ENCODE results near the gene ESAM. TPM values are rescaled to one million over a fixed set of nuclear protein-coding genes. Genes with fewer than 3 reads are reported as not detected.

The ESAM gene
- total RNA-seq, 2 donors from 2014 or later, result 0.31 to 0.68 TPM

GRCh38 chr11:124760205-124760652, 1.9 kb downstream of the ESAM start:
- no peak for DNase-seq
- TF ChIP-seq, protein P1, sequence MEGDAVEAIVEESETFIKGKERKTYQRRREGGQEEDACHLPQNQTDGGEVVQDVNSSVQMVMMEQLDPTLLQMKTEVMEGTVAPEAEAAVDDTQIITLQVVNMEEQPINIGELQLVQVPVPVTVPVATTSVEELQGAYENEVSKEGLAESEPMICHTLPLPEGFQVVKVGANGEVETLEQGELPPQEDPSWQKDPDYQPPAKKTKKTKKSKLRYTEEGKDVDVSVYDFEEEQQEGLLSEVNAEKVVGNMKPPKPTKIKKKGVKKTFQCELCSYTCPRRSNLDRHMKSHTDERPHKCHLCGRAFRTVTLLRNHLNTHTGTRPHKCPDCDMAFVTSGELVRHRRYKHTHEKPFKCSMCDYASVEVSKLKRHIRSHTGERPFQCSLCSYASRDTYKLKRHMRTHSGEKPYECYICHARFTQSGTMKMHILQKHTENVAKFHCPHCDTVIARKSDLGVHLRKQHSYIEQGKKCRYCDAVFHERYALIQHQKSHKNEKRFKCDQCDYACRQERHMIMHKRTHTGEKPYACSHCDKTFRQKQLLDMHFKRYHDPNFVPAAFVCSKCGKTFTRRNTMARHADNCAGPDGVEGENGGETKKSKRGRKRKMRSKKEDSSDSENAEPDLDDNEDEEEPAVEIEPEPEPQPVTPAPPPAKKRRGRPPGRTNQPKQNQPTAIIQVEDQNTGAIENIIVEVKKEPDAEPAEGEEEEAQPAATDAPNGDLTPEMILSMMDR (conservative IDR thresholded peaks at IDR 0.05), result no peak
- Histone ChIP-seq H3K27ac (ENCODE audit: low read depth, low read length) (no peak overlapping the region), H3K9me3 (ENCODE audit: control insufficient read depth, low read length) (no peaks in the 10 kb centered on the region), H3K4me1 (ENCODE audit: control insufficient read depth, insufficient read depth, low read length) (no peaks in the 10 kb centered on the region), H3K36me3 (ENCODE audit: control insufficient read depth, insufficient read depth, low read length) (peaks cover 12% of the 10 kb centered on the region), H3K9ac (ENCODE audit: extremely low read depth, low read length, poor library complexity, severe bottlenecking) (no peak overlapping the region), H3K27me3 (ENCODE audit: control insufficient read depth, insufficient read depth, low read length, poor library complexity, severe bottlenecking) (peaks cover 77% of the 10 kb centered on the region), H3K4me3 (ENCODE audit: low read length) (no peak overlapping the region)
- 12 to 28% methylated on average over 11 to 25 of the region's 25 CpGs for WGBS, 2 experiments (ENCODE audit: insufficient coverage in 1 of 2, insufficient read length in 1 of 2)
- H3K4me3 Mint-ChIP-seq, result peak overlapping the region; percentile 62
- peaks cover 15% of the 10 kb centered on the region for H3K4me1 Mint-ChIP-seq
- H3K9me3 Mint-ChIP-seq, result no peaks in the 10 kb centered on the region
- H3K36me3 Mint-ChIP-seq (ENCODE audit: low read depth), result peaks cover 2% of the 10 kb centered on the region
- H3K27me3 Mint-ChIP-seq (ENCODE audit: insufficient read depth), result peaks cover 69% of the 10 kb centered on the region
- no peak overlapping the region for H3K27ac Mint-ChIP-seq

DNA sequence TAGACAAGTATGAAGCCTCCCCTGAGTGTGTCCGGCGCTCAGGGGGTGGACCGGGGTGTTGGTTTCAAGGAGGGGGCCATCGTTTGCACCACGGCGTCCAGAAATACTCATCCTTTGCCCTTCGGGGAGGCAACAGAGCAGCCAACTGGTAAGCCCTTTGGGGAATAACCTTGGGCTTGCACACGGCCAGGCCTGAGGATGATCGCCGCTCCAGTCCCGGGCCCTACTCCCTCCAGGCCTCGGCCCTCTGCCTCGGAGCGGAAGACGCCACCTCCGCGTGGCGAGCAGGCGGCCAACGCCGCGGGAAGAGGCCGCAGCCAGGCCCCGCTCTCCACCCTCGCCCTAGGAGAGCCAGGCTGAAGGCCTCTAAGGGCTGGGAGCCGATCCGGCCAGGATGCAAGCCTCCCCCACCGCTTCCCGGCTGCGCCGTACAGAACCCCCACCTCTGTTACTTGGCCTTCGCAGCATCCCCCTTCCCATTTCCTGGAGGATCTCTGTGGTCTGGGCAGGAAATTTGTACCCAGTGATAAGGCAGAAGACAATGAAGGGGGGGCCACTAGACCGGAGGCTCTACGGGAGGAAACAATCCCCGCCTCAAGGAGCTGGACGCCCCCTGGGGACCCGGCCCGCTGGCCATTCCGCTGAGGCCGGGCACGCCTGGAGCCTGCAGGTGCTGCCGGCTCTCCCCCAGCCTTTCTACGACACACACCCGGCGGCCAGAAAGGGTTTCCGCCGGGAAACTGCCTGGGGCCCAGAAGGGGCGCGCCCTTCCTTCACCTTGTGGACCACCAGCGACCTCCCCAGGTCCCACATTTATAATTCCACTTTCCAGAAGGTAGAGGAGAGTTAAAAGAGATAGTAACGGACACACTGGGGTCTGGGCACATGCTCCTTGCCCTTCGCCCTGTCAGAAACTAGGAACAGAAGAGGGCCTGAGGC, 2.6 kb downstream of the ESAM start:
- no peak overlapping the region for H3K9ac ChIP-seq (ENCODE audit: extremely low read depth, low read length, poor library complexity, severe bottlenecking)
- H3K9me3 Mint-ChIP-seq, result no peaks in the 10 kb centered on the region
- no peaks in the 10 kb centered on the region for H3K9me3 ChIP-seq (ENCODE audit: control insufficient read depth, low read length)
- peak; percentile 70 for DNase-seq
- peaks cover 74% of the 10 kb centered on the region for H3K27me3 Mint-ChIP-seq (ENCODE audit: insufficient read depth)
- H3K4me1 ChIP-seq (ENCODE audit: control insufficient read depth, insufficient read depth, low read length), result no peaks in the 10 kb centered on the region
- 20 to 28% methylated on average over 23 to 52 of the region's 52 CpGs for WGBS, 2 experiments (ENCODE audit: insufficient coverage in 1 of 2, insufficient read length in 1 of 2)
- no peaks in the 10 kb centered on the region for H3K36me3 Mint-ChIP-seq (ENCODE audit: low read depth)
- peaks cover 18% of the 10 kb centered on the region for H3K4me1 Mint-ChIP-seq
- H3K27ac ChIP-seq (ENCODE audit: low read depth, low read length), result no peak overlapping the region
- H3K36me3 ChIP-seq (ENCODE audit: control insufficient read depth, insufficient read depth, low read length), result peaks cover 5% of the 10 kb centered on the region
- TF ChIP-seq, protein P1 (conservative IDR thresholded peaks at IDR 0.05), result no peak
- H3K27me3 ChIP-seq (ENCODE audit: control insufficient read depth, insufficient read depth, low read length, poor library complexity, severe bottlenecking), result peaks cover 77% of the 10 kb centered on the region
- H3K4me3 Mint-ChIP-seq, result peak overlapping the region; percentile 62
- peak overlapping the region; percentile 81 for H3K4me3 ChIP-seq (ENCODE audit: low read length)
- H3K27ac Mint-ChIP-seq, result no peak overlapping the region

- no peaks in the 10 kb centered on the region for H3K9me3 Mint-ChIP-seq
- DNase-seq, result peak; percentile 96
- 6 to 20% methylated on average over 26 to 53 of the region's 53 CpGs for WGBS, 2 experiments (ENCODE audit: insufficient coverage in 1 of 2, insufficient read length in 1 of 2)
- no peak overlapping the region for H3K27ac ChIP-seq (ENCODE audit: low read depth, low read length)
- H3K27ac Mint-ChIP-seq, result no peak overlapping the region
- peaks cover 82% of the 10 kb centered on the region for H3K27me3 Mint-ChIP-seq (ENCODE audit: insufficient read depth)
- TF ChIP-seq, protein P1 (conservative IDR thresholded peaks at IDR 0.05), result peak; percentile 86
- H3K9ac ChIP-seq (ENCODE audit: extremely low read depth, low read length, poor library complexity, severe bottlenecking), result no peak overlapping the region
- H3K27me3 ChIP-seq (ENCODE audit: control insufficient read depth, insufficient read depth, low read length, poor library complexity, severe bottlenecking), result peaks cover 79% of the 10 kb centered on the region
- no peaks in the 10 kb centered on the region for H3K4me1 ChIP-seq (ENCODE audit: control insufficient read depth, insufficient read depth, low read length)
- peak overlapping the region; percentile 62 for H3K4me3 Mint-ChIP-seq
- no peaks in the 10 kb centered on the region for H3K9me3 ChIP-seq (ENCODE audit: control insufficient read depth, low read length)
- H3K36me3 ChIP-seq (ENCODE audit: control insufficient read depth, insufficient read depth, low read length), result no peaks in the 10 kb centered on the region
- peak overlapping the region; percentile 81 for H3K4me3 ChIP-seq (ENCODE audit: low read length)
- H3K4me1 Mint-ChIP-seq, result peaks cover 19% of the 10 kb centered on the region
- H3K36me3 Mint-ChIP-seq (ENCODE audit: low read depth), result no peaks in the 10 kb centered on the region
Observed at GRCh38 chr11:124758355-124759265, 3.5 kb downstream of the ESAM start.
